HepG2 (cell line): ENCODE data around the gene PPP1R12C. TPM values are rescaled to one million over a fixed set of nuclear protein-coding genes. Genes with fewer than 3 reads are reported as not detected.

Experiments
- BCL3 ChIP-seq: sonication (generic); formaldehyde crosslinking; IDR thresholded peaks from 2 replicates; pipeline ENCODE4 v1.5.1; 2020; ENCODE audit warnings: mild to moderate bottlenecking, missing genetic modification reagents, moderate library complexity
- CAMTA2 ChIP-seq: sonication (generic); formaldehyde crosslinking; IDR thresholded peaks from 2 replicates; pipeline ENCODE4 v1.4.0; 2020; ENCODE audit warnings: mild to moderate bottlenecking, missing genetic modification reagents, borderline replicate concordance
- ELF3 ChIP-seq: IDR thresholded peaks from 2 replicates; pipeline ENCODE4 v1.6.1; 2016; ENCODE audit warnings: missing genetic modification reagents, missing compliant biosample characterization
- GABPB1 ChIP-seq: IDR thresholded peaks from 2 replicates; pipeline ENCODE4 v1.6.1; 2016; ENCODE audit warnings: mild to moderate bottlenecking, missing genetic modification reagents, moderate library complexity, missing compliant biosample characterization
- HDAC1 ChIP-seq: sonication (generic); formaldehyde crosslinking; IDR thresholded peaks from 2 replicates; pipeline ENCODE4 v1.5.1; 2020; ENCODE audit warnings: mild to moderate bottlenecking, missing genetic modification reagents
- HNRNPLL ChIP-seq: fragments of 200-400 bp; formaldehyde crosslinking; IDR thresholded peaks from 2 replicates; pipeline ENCODE4 v1.6.1; 2017; ENCODE audit warnings: mild to moderate bottlenecking, low read depth, low read length; ENCODE audit not compliant: poor library complexity, severe bottlenecking
- MNT ChIP-seq: fragments of 450-650 bp; IDR thresholded peaks from 2 replicates; pipeline ENCODE4 v1.6.1; 2016
- PAXIP1 ChIP-seq: sonication (generic); formaldehyde crosslinking; conservative IDR thresholded peaks from 2 replicates; pipeline ENCODE4 v1.4.0; 2020; ENCODE audit warnings: mild to moderate bottlenecking, missing genetic modification reagents, moderate library complexity
- PBX3 ChIP-seq: sonication (generic); formaldehyde crosslinking; IDR thresholded peaks from 2 replicates; pipeline ENCODE4 v1.8.1; 2023; ENCODE audit warnings: missing genetic modification reagents, inconsistent platforms, borderline replicate concordance
- SAFB2 ChIP-seq: sonication (generic); formaldehyde crosslinking; IDR thresholded peaks from 2 replicates; pipeline ENCODE4 v1.5.1; 2020; ENCODE audit warnings: missing genetic modification reagents, low read depth, mild to moderate bottlenecking, borderline replicate concordance
- SAP130 ChIP-seq: IDR thresholded peaks from 2 replicates; pipeline ENCODE4 v1.6.1; 2016; ENCODE audit warnings: low read depth
- SPEN ChIP-seq: sonication (generic); formaldehyde crosslinking; IDR thresholded peaks from 2 replicates; pipeline ENCODE4 v1.5.1; 2020; ENCODE audit warnings: low read depth, mild to moderate bottlenecking, missing genetic modification reagents
- TSC22D2 ChIP-seq: sonication (generic); formaldehyde crosslinking; IDR thresholded peaks from 2 replicates; pipeline ENCODE4 v1.5.1; 2020; ENCODE audit warnings: missing genetic modification reagents, mild to moderate bottlenecking, borderline replicate concordance
- ZFY ChIP-seq: sonication (generic); formaldehyde crosslinking; IDR thresholded peaks from 2 replicates; pipeline ENCODE4 v1.4.0; 2020; ENCODE audit warnings: missing genetic modification reagents
- ZGPAT ChIP-seq: IDR thresholded peaks from 2 replicates; pipeline ENCODE4 v1.6.1; 2016; ENCODE audit warnings: mild to moderate bottlenecking
- ZIK1 ChIP-seq: sonication (generic); formaldehyde crosslinking; IDR thresholded peaks from 2 replicates; pipeline ENCODE4 v1.5.0; 2020; ENCODE audit warnings: mild to moderate bottlenecking, low read depth, missing genetic modification reagents, borderline replicate concordance
- ZMYM4 ChIP-seq: sonication (generic); formaldehyde crosslinking; IDR thresholded peaks from 2 replicates; pipeline ENCODE4 v1.8.1; 2023; ENCODE audit warnings: mild to moderate bottlenecking, missing genetic modification reagents
- ZNF225 ChIP-seq: sonication (generic); formaldehyde crosslinking; IDR thresholded peaks from 2 replicates; pipeline ENCODE4 v1.4.0; 2020; ENCODE audit warnings: mild to moderate bottlenecking, missing genetic modification reagents
- ZNF530 ChIP-seq: sonication (generic); formaldehyde crosslinking; IDR thresholded peaks from 2 replicates; pipeline ENCODE4 v1.5.0; 2020; ENCODE audit warnings: low read depth, mild to moderate bottlenecking, missing genetic modification reagents
- polyA plus RNA-seq, 8 experiments: library from polyadenylated mRNA; depleted of rRNA in 3 of 8; stranded (reverse) in 7 of 8; unstranded in 1 of 8; fragments of >200 nt; fragmentation: Illumina TruSeq in 4 of 8; extraction: Trizol in 4 of 8; gene quantifications; 2 replicates each; pipeline versions ENCODE4 v1.2.1 to v1.2.3, GENCODE V29; 2011 to 2016; ENCODE audit warnings: low read depth in 4 of 8, missing spikeins in 1 of 8, mixed read lengths in 1 of 8; ENCODE audit not compliant: insufficient read depth in 1 of 8
- total RNA-seq, 5 experiments: library from RNA; depleted of rRNA; stranded (reverse); fragments of >200 nt; fragmentation: Illumina TruSeq; extraction: Trizol; gene quantifications; 2 replicates each; pipeline ENCODE4 v1.2.3, GENCODE V29; 2016; ENCODE audit warnings: low read depth in 1 of 5

The PPP1R12C gene
- total and polyA plus RNA-seq, 2 of the 13 experiments (the other 11 are each of a cell fraction or from before 2014, with no cell fraction given), result 29.7 to 30.3 TPM

- TF ChIP-seq ZFY (CRISPR knock-in tag) (peak; percentile 1; the same call in 1 of the 2 replicates), ZNF225 (CRISPR knock-in tag) (no peak), CAMTA2 (CRISPR knock-in tag) (0 out of 2 replicates have a peak, but pooled peaks have one; percentile 34), PBX3 (CRISPR knock-in tag) (no peak), PAXIP1 (CRISPR knock-in tag) (no peak), ZGPAT (peak; percentile 16), TSC22D2 (CRISPR knock-in tag) (no peak), HDAC1 (peak; percentile 4; the same call in 1 of the 2 replicates), MNT (no peak), GABPB1 (CRISPR knock-in tag) (peak; percentile 55), ZIK1 (CRISPR knock-in tag) (0 out of 2 replicates have a peak, but pooled peaks have one; percentile 62), SAP130 (CRISPR knock-in tag) (peak; percentile 62), ZNF530 (no peak), ELF3 (CRISPR knock-in tag) (0 out of 2 replicates have a peak, but pooled peaks have one; percentile 27), BCL3 (0 out of 2 replicates have a peak, but pooled peaks have one; percentile 18), SAFB2 (CRISPR knock-in tag) (no peak), SPEN (CRISPR knock-in tag) (0 out of 2 replicates have a peak, but pooled peaks have one; percentile 16), HNRNPLL (peak; percentile 82), ZMYM4 (CRISPR knock-in tag) (no peak)
These were observed 37.1 kb downstream of the PPP1R12C start (continued) for GRCh38 chr19:55080121-55080967.
